Heart right ventricle (tissue), 16 donors: Measurements from ENCODE around the gene SMARCA2. TPM values are rescaled to one million over a fixed set of nuclear protein-coding genes. Genes with fewer than 3 reads are reported as not detected.
A peak's percentile ranks its signal among the peaks of the same experiment; 100 is the strongest.

Source experiments
- ATAC-seq, 8 donors: fragments of 200-7000 bp; cut with Tn5 transposase; one replicate each; pipeline ENCODE4 v1.9.1; 2020; ENCODE audit warnings: mild to moderate bottlenecking in 8 of 8, moderate library complexity in 8 of 8, moderate number of reproducible peaks in 1 of 8
- DNase-seq, 2 donors: peaks; one replicate each; pipeline ENCODE4 v3.0.0-alpha.2; 2020
- H3K27ac ChIP-seq, 10 donors: fragments of 200-600 bp; sonication (generic) in 2 of 10; one replicate each; pipeline versions ENCODE4 v1.5.0 to v1.8.0; 2020 to 2022; ENCODE audit warnings: mild to moderate bottlenecking in 3 of 10
- H3K27me3 ChIP-seq, 7 donors: fragments of 200-600 bp; one replicate each; pipeline ENCODE4 v1.8.0; 2021 to 2022; ENCODE audit warnings: mild to moderate bottlenecking in 2 of 7
- H3K36me3 ChIP-seq, 9 donors: fragments of 200-600 bp; sonication (generic) in 1 of 9; one replicate each; pipeline versions ENCODE4 v1.5.0 to v1.8.0; 2020 to 2022; ENCODE audit warnings: mild to moderate bottlenecking in 2 of 9
- H3K4me1 ChIP-seq, 9 donors: fragments of 200-600 bp; sonication (generic) in 1 of 9; one replicate each; pipeline versions ENCODE4 v1.5.0 to v1.8.0; 2020 to 2022; ENCODE audit warnings: mild to moderate bottlenecking in 4 of 9
- H3K4me3 ChIP-seq, 10 donors: fragments of 200-600 bp; sonication (generic) in 2 of 10; one replicate each; pipeline versions ENCODE4 v1.5.0 to v1.8.0; 2020 to 2022; ENCODE audit warnings: mild to moderate bottlenecking in 7 of 10, moderate library complexity in 2 of 10
- H3K9me3 ChIP-seq, 11 donors: fragments of 200-600 bp in 10 of 11; sonication (generic) in 2 of 11; one replicate each; pipeline versions ENCODE4 v1.5.0 to v1.8.0; 2013 to 2022; ENCODE audit warnings: mild to moderate bottlenecking in 2 of 11, control low read depth in 1 of 11, moderate library complexity in 1 of 11
- CTCF ChIP-seq, 9 donors: fragments of 200-600 bp; sonication (generic) in 2 of 9; IDR thresholded peaks; one replicate each; pipeline versions ENCODE4 v1.5.0 to v1.8.0; 2021 to 2022; ENCODE audit warnings: antibody characterized with exemption in 9 of 9, mild to moderate bottlenecking in 5 of 9, moderate library complexity in 1 of 9
- WGBS, 2 donors: extraction: QIAGEN DNeasy Blood & Tissue Kit; methylation state at CpG; one replicate each; pipeline ENCODE4 v1.1.7; 2013; ENCODE audit warnings: inconsistent platforms in 1 of 2; 5-methylcytosine and 5-hydroxymethylcytosine counted together
- intact Hi-C, 10 donors: fragments of 100-400 bp; cut with DNase I; formaldehyde crosslinking; loops; one replicate each; pipeline versions ENCODE4 v1.11.1 to v1.14.2; 2022
- polyA plus RNA-seq, 2 donors: library from polyadenylated mRNA; stranded (reverse); fragments of 200-250 nt; gene quantifications; one replicate each; pipeline ENCODE4 v1.2.3, GENCODE V29; 2013
- total RNA-seq, 10 donors: library from RNA; stranded (reverse); fragmentation: NEBNext Ultra II Directional in 3 of 10; extraction: Animal tissue kit (Norgen Biotek cat#: 25700) in 3 of 10; gene quantifications; one replicate each; pipeline versions ENCODE4 v1.2.1 to v1.2.4, GENCODE V29; 2021 to 2023
- donor health status: Arrhythmogenic right ventricular cardiomyopathy.
- donor health status: ischemic (EF 13 %, LVEDD 7.1; RV severe dilation, severe dysfunction).
- donor health status: healthy with polysubstance abuse.
- donor health status: DM: no; HTN: yes; CAD: no.
- donor health status: DM: no; HTN: no; CAD: no.
- donor health status: ischemic (EF 25% LVEDD 6.9; RV normal size, moderate dysfunction).
- donor health status: ischemic (EF 25% LVEDD 5.7; RV mildly dilated, moderate dysfunction).
- donor health status: healthy.
- donor health status: DM: yes; HTN: yes; CAD: no.
- donor health status: Ischemic cardiomyopathy.
- donor health status: ischemic (EF 35%, LVEDD 5.7; RV mildly dilated, moderate dysfunction).
- donor health status: nonischemic (EF 11% LVEDD 7.7; RV severe dilation, severe dysfunction).
- donor health status: DM: yes; HTN: yes; CAD: no.
- donor health status: PGD.
- donor health status: ischemic (EF 29% LVEDD 5.4; RV normal size, mild dysfunction).
- donor health status: nonischemic (EF 23%, LVEDD 6.1; RV moderate dilation, normal function).

The SMARCA2 gene
- total and polyA plus RNA-seq, 12 donors = 26.5 to 140 (median 105) TPM

GRCh38 chr9:2017331-2018161 lies 2.4 kb downstream of the SMARCA2 start:
- ATAC-seq = peak; percentile 36 to 53 (median 44)
- 0 to 1% methylated on average over 80 of the region's 81 CpGs for WGBS, 2 donors
- no peak for TF ChIP-seq CTCF (IDR thresholded peaks at IDR 0.05)
- peaks cover 0 to 56% (median 47%) of the 10 kb centered on the region in 9 donors for H3K4me1 ChIP-seq
- H3K27ac ChIP-seq = peak overlapping the region; percentile 92 to 99 (median 97)
- no peaks in the 10 kb centered on the region for H3K27me3 ChIP-seq
- no peaks in the 10 kb centered on the region for H3K36me3 ChIP-seq
- H3K4me3 ChIP-seq = peak overlapping the region; percentile 62 to 97 (median 88)
- intact Hi-C loops = loop anchor here in 6 of 10 donors (5.0 to 10.0 kb wide), 9 partner anchors 35 to 830 kb away; partner anchors contain the start of gene PUM3 (in 1 of the 6)
- no peaks in the 10 kb centered on the region for H3K9me3 ChIP-seq
- peak; percentile 80 to 81 for DNase-seq

GRCh38 chr9:2018162-2018643 lies 3.1 kb downstream of the SMARCA2 start:
- Histone ChIP-seq H3K27me3 (no peaks in the 10 kb centered on the region), H3K36me3 (no peaks in the 10 kb centered on the region), H3K4me1 (peaks cover 4 to 63% (median 54%) of the 10 kb centered on the region in 9 donors), H3K27ac (peak overlapping the region; percentile 92 to 99 (median 97)), H3K9me3 (no peaks in the 10 kb centered on the region), H3K4me3 (peak overlapping the region; percentile 62 to 97 (median 88))
- WGBS, 2 donors = 9% methylated on average over 7 of the region's 7 CpGs
- ATAC-seq = no peak
- no peak for DNase-seq
- no peak for TF ChIP-seq CTCF (IDR thresholded peaks at IDR 0.05)
- intact Hi-C loops = loop anchor here in 6 of 10 donors (5.0 to 10.0 kb wide), 9 partner anchors 34 to 829 kb away; partner anchors contain the start of gene PUM3 (in 1 of the 6)

DNA sequence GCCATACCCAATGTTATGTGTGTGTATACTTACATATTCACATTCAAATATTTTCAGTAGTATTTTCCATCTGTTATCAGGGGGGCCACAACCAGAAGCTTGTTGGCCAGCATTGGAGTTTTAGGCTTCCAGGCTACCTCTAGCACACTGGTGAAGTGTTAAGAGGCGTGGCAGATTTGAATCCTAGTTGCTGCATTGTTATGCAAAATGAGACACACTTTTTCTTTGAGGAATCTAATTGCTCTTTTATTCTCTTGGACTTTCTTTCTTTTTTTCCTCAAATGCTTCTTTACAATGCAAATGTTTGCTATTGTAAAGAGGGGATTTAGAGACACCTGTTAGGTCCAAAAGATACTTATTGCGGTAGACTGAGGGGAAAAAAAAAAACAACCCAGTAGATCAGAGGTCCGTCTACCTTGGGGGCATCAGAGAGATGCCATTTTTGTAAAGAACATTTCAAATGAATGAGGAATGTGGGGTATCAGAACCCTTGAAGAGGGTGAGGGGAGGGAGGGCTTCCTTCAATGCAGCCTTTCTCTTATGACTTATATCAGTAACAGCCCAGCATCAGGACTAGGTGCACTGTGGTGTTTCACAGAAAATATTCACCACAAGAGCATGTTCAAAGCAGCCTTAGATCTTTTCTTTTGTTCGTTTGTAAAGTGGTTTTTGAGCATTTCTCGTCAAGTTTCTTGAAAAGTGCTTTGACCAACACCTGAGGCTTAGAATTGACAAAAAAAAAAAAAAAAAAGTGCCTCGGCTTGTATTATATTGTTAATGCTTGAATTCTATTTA lies 3.8 kb downstream of the SMARCA2 start:
- TF ChIP-seq CTCF (IDR thresholded peaks at IDR 0.05) = no peak
- no peaks in the 10 kb centered on the region for H3K36me3 ChIP-seq
- H3K27ac ChIP-seq = peak overlapping the region in 9 of 10 donors; percentile 93 to 99 (median 97)
- ATAC-seq (no peak), DNase-seq (no peak)
- peaks cover 10 to 65% (median 57%) of the 10 kb centered on the region in 9 donors for H3K4me1 ChIP-seq
- no peaks in the 10 kb centered on the region for H3K9me3 ChIP-seq
- 31 to 38% methylated on average over 6 of the region's 6 CpGs for WGBS, 2 donors
- H3K27me3 ChIP-seq = no peaks in the 10 kb centered on the region
- peak overlapping the region in 9 of 10 donors; percentile 62 to 97 (median 88) for H3K4me3 ChIP-seq
- intact Hi-C loops = loop anchor here in 6 of 10 donors (5.0 to 10.0 kb wide), 9 partner anchors 33 to 828 kb away; partner anchors contain the start of gene PUM3 (in 1 of the 6)

- ATAC-seq = no peak
- intact Hi-C loops = loop anchor here in 6 of 10 donors (5.0 to 10.0 kb wide), 9 partner anchors 33 to 828 kb away; partner anchors contain the start of gene PUM3 (in 1 of the 6)
These were observed 4.6 kb downstream of the SMARCA2 start for GRCh38 chr9:2019723-2020122.

More at GRCh38 chr9:2019723-2020122, 4.6 kb downstream of the SMARCA2 start:
- Histone ChIP-seq H3K27me3 (no peaks in the 10 kb centered on the region), H3K4me3 (peak overlapping the region in 2 of 10 donors; percentile 88 to 94), H3K4me1 (peaks cover 16 to 67% (median 63%) of the 10 kb centered on the region in 9 donors), H3K36me3 (no peaks in the 10 kb centered on the region), H3K9me3 (no peaks in the 10 kb centered on the region), H3K27ac (peak overlapping the region in 7 of 10 donors; percentile 31 to 99 (median 97))
- TF ChIP-seq CTCF (IDR thresholded peaks at IDR 0.05) = no peak
- no peak for DNase-seq
- 38 to 58% methylated on average over 1 of the region's 1 CpG for WGBS, 2 donors
